A673 (cell line): ENCODE measurements around the gene ACP4.

Experiments used
- CTCF ChIP-seq: fragments of 300-800, 200-600 bp; sonication (generic); conservative IDR thresholded peaks from 2 replicates; pipeline ENCODE4 v1.5.1; 2017; ENCODE audit warnings: low read depth, mild to moderate bottlenecking, antibody characterized with exemption, low read length, moderate library complexity, mixed read lengths
- EZH2 ChIP-seq: fragments of 200-600 bp; sonication (generic); IDR thresholded peaks from 2 replicates; pipeline ENCODE4 v1.6.1; 2017; ENCODE audit warnings: borderline replicate concordance, low read depth, mild to moderate bottlenecking, mixed read lengths, antibody characterized with exemption, low read length; ENCODE audit not compliant: poor library complexity, severe bottlenecking

- TF ChIP-seq CTCF (no peak), EZH2 (no peak)
Observed at GRCh38 chr19:50778906-50779430, 11.2 kb upstream of the ACP4 start.
